Stimulated activated CD4-positive, alpha-beta T cell treated with anti-CD3 and anti-CD28 coated beads, Interleukin-2, amount 100 ng/mL, for 24 hours (primary cell): ENCODE results near the gene MPO.

Experiments used
- DNase-seq, 2 donors: peaks; one replicate each; pipeline ENCODE4 v3.0.0-alpha.2; 2020

MPO gene

GRCh38 chr17:58229881-58230280, 50.9 kb downstream of the MPO start:
- DNase-seq, result no peak

- DNase-seq, result no peak
These were observed 51.4 kb downstream of the MPO start for GRCh38 chr17:58229384-58229783.

- DNase-seq, result no peak
These were observed 52.1 kb downstream of the MPO start for GRCh38 chr17:58228679-58229078.

DNA sequence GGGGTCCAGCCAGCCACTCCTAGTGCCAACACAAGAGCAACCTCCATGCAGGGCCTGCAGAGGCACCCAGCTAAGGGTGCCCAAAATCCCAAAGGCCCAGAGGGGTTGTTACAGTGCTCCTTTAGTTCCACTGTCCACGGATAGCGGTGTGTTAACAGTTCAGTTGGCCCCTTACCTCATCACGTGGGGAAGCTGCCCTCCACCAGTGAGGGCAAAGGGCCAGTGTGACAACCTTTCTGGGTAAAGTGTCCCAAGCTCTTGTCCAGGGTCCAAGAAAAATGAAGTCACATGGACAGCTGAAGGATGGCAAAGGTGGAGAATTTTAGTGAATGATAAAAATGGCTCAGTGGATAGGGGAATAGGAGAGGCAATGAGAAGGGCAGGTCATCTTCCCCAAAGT, 53.0 kb downstream of the MPO start:
- no peak for DNase-seq

- DNase-seq, result no peak
These were observed 56.4 kb downstream of the MPO start for GRCh38 chr17:58224315-58224714.
